Epidermal melanocyte (primary cell): ENCODE results near the gene TUBGCP2.
"Not testable (repeated sequence)": the region's sequence is repeated elsewhere in the genome, so short reads cannot be mapped to it uniquely, and the experiment has no call there.

Experiments used
- DNase-seq: peaks from one replicate; pipeline ENCODE4 v3.0.0; 2011; ENCODE audit warnings: low spot score; ENCODE audit not compliant: insufficient read length

Gene TUBGCP2

DNA sequence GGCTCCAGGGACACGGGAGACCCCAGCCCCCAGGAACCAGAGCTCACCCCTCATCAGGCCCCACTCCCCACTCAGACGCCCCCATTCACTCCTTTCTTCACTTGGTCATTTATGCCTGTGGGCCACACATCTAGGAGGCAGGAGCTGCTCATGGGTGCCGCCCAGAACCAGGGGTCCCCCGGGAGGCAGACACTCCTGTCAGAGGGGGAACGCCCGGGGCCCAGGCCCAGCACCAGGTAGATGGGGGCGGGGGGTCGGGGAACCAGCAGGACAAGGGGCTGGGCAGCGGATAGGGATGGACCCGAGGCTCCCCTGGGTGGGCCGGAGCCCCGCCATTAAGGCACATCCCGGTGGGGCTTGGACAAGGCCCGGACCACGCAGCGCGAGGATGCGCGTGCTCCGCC lies 16.2 kb upstream of the TUBGCP2 start:
- no peak for DNase-seq

- no peak for DNase-seq
These were observed 15.6 kb upstream of the TUBGCP2 start for GRCh38 chr10:133324198-133324792.

- DNase-seq: not testable (repeated sequence)
These were observed 13.5 kb upstream of the TUBGCP2 start for GRCh38 chr10:133322064-133322709.

GRCh38 chr10:133320852-133321422 lies 12.3 kb upstream of the TUBGCP2 start:
- not testable (repeated sequence) for DNase-seq

GRCh38 chr10:133318494-133319127 lies 9.9 kb upstream of the TUBGCP2 start:
- peak; percentile 57 for DNase-seq

GRCh38 chr10:133316732-133317131 lies 8.1 kb upstream of the TUBGCP2 start:
- DNase-seq: no peak

- no peak for DNase-seq
These were observed 7.6 kb upstream of the TUBGCP2 start for GRCh38 chr10:133316266-133316665.

GRCh38 chr10:133315847-133316246 lies 7.2 kb upstream of the TUBGCP2 start:
- DNase-seq: no peak

GRCh38 chr10:133314911-133315310 lies 6.2 kb upstream of the TUBGCP2 start:
- DNase-seq: no peak

- DNase-seq: no peak
These were observed 4.5 kb upstream of the TUBGCP2 start for GRCh38 chr10:133313192-133313591.

DNA sequence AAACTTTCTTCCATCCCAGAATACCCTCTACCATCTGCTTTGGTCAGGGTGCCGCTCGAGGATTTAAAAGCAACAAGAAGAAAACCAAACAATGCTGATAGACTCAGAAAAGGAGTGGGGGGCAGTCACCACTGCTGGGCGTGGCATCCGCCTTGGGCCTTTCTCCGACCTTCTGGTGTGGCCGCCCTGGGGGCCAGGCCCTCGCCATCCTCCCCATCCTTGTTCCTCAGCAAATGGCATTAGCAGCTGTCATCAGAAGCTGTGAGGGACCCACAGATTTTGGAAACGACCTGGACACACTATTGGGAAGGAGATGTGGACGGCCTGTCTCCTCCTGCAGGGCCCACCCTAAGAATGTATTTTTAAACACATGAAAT lies 4.1 kb upstream of the TUBGCP2 start:
- DNase-seq: no peak

- no peak for DNase-seq
These were observed 3.5 kb upstream of the TUBGCP2 start for GRCh38 chr10:133312016-133312768.

DNA sequence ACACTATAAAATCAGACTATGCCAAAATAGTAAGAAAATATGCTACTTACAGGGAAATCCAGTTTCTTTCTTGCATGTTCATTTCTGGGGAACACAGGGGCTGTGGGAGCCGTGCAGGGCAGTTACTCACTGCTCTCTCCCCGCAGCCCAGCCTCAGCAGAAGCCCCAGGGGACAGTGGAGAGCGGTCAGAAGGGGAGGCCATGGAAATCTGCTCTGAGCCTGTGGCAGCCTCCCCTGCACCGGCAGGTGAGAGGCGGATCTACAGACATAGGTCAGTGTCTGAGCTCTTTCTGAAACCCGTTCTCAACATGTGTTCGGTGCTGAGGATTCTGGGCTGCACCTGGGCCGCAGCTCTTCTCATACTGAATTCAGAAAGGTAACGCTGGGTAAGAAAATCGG lies 2.9 kb upstream of the TUBGCP2 start:
- DNase-seq: no peak

- DNase-seq: no peak
These were observed 2.1 kb upstream of the TUBGCP2 start for GRCh38 chr10:133310789-133311188.

DNA sequence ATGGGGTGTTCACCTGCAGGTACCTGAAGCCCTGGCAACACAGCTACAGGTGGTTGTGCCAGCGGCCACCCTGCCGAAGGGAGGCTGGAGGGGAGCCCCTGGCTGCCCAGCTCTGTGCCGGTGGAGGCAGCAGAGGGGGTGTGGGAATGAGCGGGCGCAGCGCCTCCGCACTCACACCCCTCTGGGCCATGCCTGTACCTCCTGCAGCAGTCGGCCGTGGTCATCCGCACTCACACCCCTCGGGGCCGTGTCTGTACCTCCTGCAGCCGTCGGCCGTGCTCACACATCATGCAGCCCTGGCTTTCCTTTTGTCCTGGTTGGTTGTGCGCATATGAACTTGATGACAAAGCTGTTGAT lies 1.7 kb upstream of the TUBGCP2 start:
- no peak for DNase-seq

GRCh38 chr10:133309720-133310398 lies 1.2 kb upstream of the TUBGCP2 start:
- DNase-seq: no peak

GRCh38 chr10:133309100-133309719 lies 538 bp upstream of the TUBGCP2 start:
- peak; percentile 81 for DNase-seq

DNA sequence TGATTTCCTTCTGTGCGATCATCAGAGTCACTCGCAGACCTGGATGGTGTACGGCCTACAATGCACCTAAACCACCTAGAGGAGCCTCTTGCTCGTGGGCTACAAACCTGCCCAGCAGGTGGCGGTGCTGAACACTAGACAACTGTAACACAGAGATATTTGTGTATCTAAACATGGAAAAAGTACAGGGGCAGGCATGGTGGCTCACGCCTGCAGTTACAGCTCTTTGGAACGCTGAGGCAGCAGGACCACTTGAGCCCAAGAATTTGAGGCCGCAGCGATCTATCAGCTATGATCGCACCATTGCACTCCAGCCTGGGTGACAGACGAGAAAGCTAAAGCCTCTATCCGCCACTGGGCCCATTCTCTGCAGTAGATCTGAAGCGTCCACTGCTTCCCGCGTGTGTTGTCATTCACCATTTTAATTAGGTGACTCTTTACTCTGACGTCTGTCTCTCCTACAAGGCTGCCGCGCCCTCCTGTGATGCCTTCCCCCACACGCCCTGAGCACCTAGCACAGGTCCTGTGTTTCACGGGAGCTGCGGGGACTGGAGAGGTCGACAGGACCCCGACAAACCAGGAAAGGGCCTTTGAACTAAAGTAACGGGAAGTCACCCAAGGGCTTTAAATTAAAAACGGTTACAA lies 774 bp downstream of the TUBGCP2 start:
- DNase-seq: no peak

DNA sequence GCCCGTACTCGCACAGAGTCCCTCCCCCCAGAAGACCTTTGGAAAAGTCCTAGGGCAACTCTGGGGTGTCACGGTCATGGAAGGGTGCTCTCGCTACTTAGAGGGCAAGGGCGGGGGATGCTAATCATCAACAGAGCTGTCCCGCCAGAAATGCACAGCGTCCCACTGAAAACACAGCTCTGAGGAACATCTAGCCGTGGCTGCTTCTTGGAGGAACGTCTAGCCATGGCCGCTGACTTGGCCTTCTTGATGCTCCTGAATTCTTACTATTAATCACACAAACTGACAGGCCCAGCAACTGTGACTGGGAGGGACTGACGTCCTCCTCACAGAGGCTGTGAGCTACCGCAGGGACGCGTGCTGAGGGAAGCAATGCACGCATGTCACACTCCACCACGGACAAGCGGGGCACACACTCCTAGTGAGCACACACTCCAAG lies 1.7 kb downstream of the TUBGCP2 start:
- no peak for DNase-seq

DNA sequence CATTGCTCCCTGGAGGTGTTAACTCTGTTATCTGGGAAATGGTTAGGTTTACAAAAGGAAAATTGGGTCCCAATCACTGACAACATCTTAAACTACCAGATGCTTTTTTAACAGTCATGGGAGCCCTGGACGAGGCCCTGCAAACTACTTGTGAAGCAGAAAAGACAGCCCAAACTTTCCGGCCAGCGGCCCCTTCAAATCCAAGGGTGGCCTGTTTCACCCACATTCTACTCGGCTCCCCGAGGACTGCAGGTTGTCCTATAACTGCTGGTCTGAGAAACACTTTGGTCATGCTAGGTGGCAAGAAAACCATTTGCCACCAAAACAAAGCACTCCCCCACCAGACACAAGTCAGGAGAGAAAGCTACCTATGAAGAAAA lies 2.6 kb downstream of the TUBGCP2 start:
- DNase-seq: no peak
